HepG2 (cell line): Measurements from ENCODE around the gene SLC18A2. TPM values are rescaled to one million over a fixed set of nuclear protein-coding genes. Genes with fewer than 3 reads are reported as not detected.

Experiments used
- ATAC-seq: fragments of 200-7000 bp; cut with Tn5 transposase; 3 replicates; pipeline ENCODE4 v1.9.1; 2020; ENCODE audit warnings: mild to moderate bottlenecking, moderate library complexity
- BruUV-seq: library from RNA; stranded (reverse); fragments of 400-500 nt; replicated peaks from 2 replicates; lab custom pipeline; 2021; lab: Mats Ljungman, UMichigan
- CTCF ChIA-PET: fragments of 300-600 bp; formaldehyde crosslinking; extraction: SDS; loops from one replicate; lab custom pipeline; 2021; ENCODE audit warnings: low total read pairs, inconsistent platforms, low intra/inter-chr PET ratio; lab: Yijun Ruan, JAX
- POLR2A ChIA-PET: fragments of 350-600 bp; sonication (Branson Sonifier 250); formaldehyde crosslinking; loops from one replicate; lab custom pipeline; 2020; ENCODE audit warnings: antibody characterized with exemption, inconsistent platforms; lab: Yijun Ruan, JAX
- DNase-seq: peaks from one replicate; pipeline ENCODE4 v3.0.0-alpha.2; 2015; ENCODE audit warnings: low spot score
- FAIRE-seq: peaks from 3 replicates; lab custom pipeline; 2011; peaks lifted over from hg19 to GRCh38; lab: Jason Lieb, UNC
- H2AFZ ChIP-seq: one replicate; pipeline ENCODE4 v1.6.1; 2011; ENCODE audit warnings: low read length, inconsistent platforms
- H3K27ac ChIP-seq: fragments of 300-600 bp; 3 replicates; pipeline ENCODE4 v1.8.0; 2011; ENCODE audit warnings: mixed run types, mild to moderate bottlenecking, mixed read lengths, low read length, inconsistent platforms; ENCODE audit not compliant: insufficient read depth; ENCODE audit errors: extremely low read length
- H3K27me3 ChIP-seq, 2 experiments: fragments of 200-600 bp in 1 of 2; 2 replicates in 1 of 2; 3 replicates in 1 of 2; pipeline versions ENCODE4 v1.6.0 to v1.8.0; 2011; ENCODE audit warnings: low read length in 2 of 2, mild to moderate bottlenecking in 2 of 2, moderate library complexity in 2 of 2, inconsistent platforms in 1 of 2; ENCODE audit not compliant: insufficient read depth in 2 of 2, control insufficient read depth in 1 of 2
- H3K36me3 ChIP-seq, 2 experiments: fragments of 200-600 bp in 1 of 2; replicated peaks in 1 of 2; 2 replicates in 1 of 2; 3 replicates in 1 of 2; pipeline versions ENCODE4 v1.5.1 to v1.8.0; 2011; ENCODE audit warnings: low read length in 2 of 2, inconsistent platforms in 1 of 2; ENCODE audit not compliant: insufficient read depth in 2 of 2, control insufficient read depth in 1 of 2
- H3K4me1 ChIP-seq: 2 replicates; pipeline ENCODE4 v1.5.1; 2012; ENCODE audit warnings: low read length, inconsistent platforms; ENCODE audit not compliant: insufficient read depth
- H3K4me2 ChIP-seq: 2 replicates; pipeline ENCODE4 v1.6.0; 2011; ENCODE audit warnings: low read depth, low read length, inconsistent platforms
- H3K4me3 ChIP-seq, 3 experiments: fragments of 200-600 bp in 1 of 3; sonication (generic), shearing (Covaris generic) in 1 of 3; replicated peaks in 1 of 3; 2 replicates each; pipeline ENCODE4 v1.5.1; 2011 to 2016; ENCODE audit warnings: low read length in 3 of 3, inconsistent platforms in 2 of 3, low read depth in 2 of 3, mild to moderate bottlenecking in 2 of 3, control low read depth in 1 of 3, mixed read lengths in 1 of 3; ENCODE audit not compliant: insufficient read depth in 1 of 3
- H3K79me2 ChIP-seq: one replicate; pipeline ENCODE4 v1.6.1; 2011; ENCODE audit warnings: low read length, inconsistent platforms; ENCODE audit not compliant: insufficient read depth
- H3K9ac ChIP-seq: 2 replicates; pipeline ENCODE4 v1.6.0; 2011; ENCODE audit warnings: mild to moderate bottlenecking, low read depth, low read length, inconsistent platforms; ENCODE audit not compliant: insufficient read depth
- H3K9me3 ChIP-seq: 2 replicates; pipeline ENCODE4 v1.5.1; 2012; ENCODE audit warnings: mild to moderate bottlenecking, low read length
- H4K20me1 ChIP-seq: 2 replicates; pipeline ENCODE4 v1.6.0; 2011; ENCODE audit warnings: inconsistent platforms, mild to moderate bottlenecking, low read length, moderate library complexity; ENCODE audit not compliant: insufficient read depth
- ATF7-NPFF ChIP-seq: sonication (generic); formaldehyde crosslinking; IDR thresholded peaks from 2 replicates; pipeline ENCODE4 v1.8.1; 2023; ENCODE audit warnings: mild to moderate bottlenecking, low read depth, missing genetic modification reagents, moderate library complexity
- FOXA3 ChIP-seq: IDR thresholded peaks from 2 replicates; pipeline ENCODE4 v1.6.1; 2016; ENCODE audit warnings: missing genetic modification reagents, missing compliant biosample characterization
- MAFK ChIP-seq, 2 experiments: IDR thresholded peaks in 1 of 2; conservative IDR thresholded peaks in 1 of 2; 2 replicates each; pipeline ENCODE4 v1.6.1; 2011; ENCODE audit warnings: improper control_type of control experiment in 2 of 2, low read length in 2 of 2
- MTF1 ChIP-seq: sonication (generic); formaldehyde crosslinking; IDR thresholded peaks from 2 replicates; pipeline ENCODE4 v1.5.0; 2020; ENCODE audit warnings: missing genetic modification reagents
- NONO ChIP-seq, 2 experiments: fragments of 450-650 bp in 1 of 2; sonication (generic) in 1 of 2; formaldehyde crosslinking in 1 of 2; IDR thresholded peaks in 1 of 2; conservative IDR thresholded peaks in 1 of 2; 2 replicates each; pipeline versions ENCODE4 v1.6.1 to v1.8.0; 2017 to 2022; ENCODE audit warnings: mild to moderate bottlenecking in 1 of 2, missing genetic modification reagents in 1 of 2, moderate library complexity in 1 of 2
- POLR2AphosphoS2 ChIP-seq: IDR thresholded peaks from 2 replicates; pipeline ENCODE4 v1.6.1; 2011; ENCODE audit warnings: low read depth, low read length, improper control_type of control experiment
- RAD51 ChIP-seq: fragments of 450-650 bp; IDR thresholded peaks from 2 replicates; pipeline ENCODE4 v1.6.1; 2016; ENCODE audit warnings: borderline replicate concordance
- SMAD1 ChIP-seq: sonication (generic); formaldehyde crosslinking; IDR thresholded peaks from 2 replicates; pipeline ENCODE4 v1.4.0; 2020; ENCODE audit warnings: missing genetic modification reagents, low read depth, mild to moderate bottlenecking, borderline replicate concordance
- TOE1 ChIP-seq: sonication (generic); formaldehyde crosslinking; IDR thresholded peaks from 2 replicates; pipeline ENCODE4 v1.4.0; 2020; ENCODE audit warnings: mild to moderate bottlenecking, missing genetic modification reagents
- ZMYM3 ChIP-seq: sonication (generic); formaldehyde crosslinking; IDR thresholded peaks from 2 replicates; pipeline ENCODE4 v1.5.1; 2020; ENCODE audit warnings: mild to moderate bottlenecking, missing genetic modification reagents
- ZSCAN31 ChIP-seq: sonication (generic); formaldehyde crosslinking; IDR thresholded peaks from 2 replicates; pipeline ENCODE4 v1.5.0; 2020; ENCODE audit warnings: low read depth, mild to moderate bottlenecking, missing genetic modification reagents
- WGBS: methylation state at CpG from one replicate; pipeline ENCODE4 v1.1.6; 2017; ENCODE audit warnings: low lambda C conversion rate; 5-methylcytosine and 5-hydroxymethylcytosine counted together
- in situ Hi-C: cut with HindIII; loops from 2 replicates; pipeline ENCODE4 v1.10.0; 2017; ENCODE audit warnings: low pct_unique_long_range_greater_than_20kb; ENCODE audit not compliant: extremely low pct_ligation_motif_present
- intact Hi-C: fragments of 100-400 bp; cut with micrococcal nuclease; formaldehyde crosslinking; loops from one replicate; pipeline ENCODE4 v1.10.0; 2022; ENCODE audit not compliant: unreplicated experiment
- polyA plus RNA-seq, 8 experiments: library from polyadenylated mRNA; depleted of rRNA in 3 of 8; stranded (reverse) in 7 of 8; unstranded in 1 of 8; fragments of >200 nt; fragmentation: Illumina TruSeq in 4 of 8; extraction: Trizol in 4 of 8; gene quantifications; 2 replicates each; pipeline versions ENCODE4 v1.2.1 to v1.2.3, GENCODE V29; 2011 to 2016; ENCODE audit warnings: low read depth in 4 of 8, missing spikeins in 1 of 8, mixed read lengths in 1 of 8; ENCODE audit not compliant: insufficient read depth in 1 of 8
- total RNA-seq, 5 experiments: library from RNA; depleted of rRNA; stranded (reverse); fragments of >200 nt; fragmentation: Illumina TruSeq; extraction: Trizol; gene quantifications; 2 replicates each; pipeline ENCODE4 v1.2.3, GENCODE V29; 2016; ENCODE audit warnings: low read depth in 1 of 5
- TF ChIP-seq, protein P1 (sequence below): IDR thresholded peaks from 2 replicates; pipeline ENCODE4 v1.6.1; 2016; ENCODE audit warnings: mild to moderate bottlenecking
- TF ChIP-seq, protein P2 (sequence below): sonication (generic); formaldehyde crosslinking; IDR thresholded peaks from 2 replicates; pipeline ENCODE4 v1.9.0; 2021; ENCODE audit warnings: missing genetic modification reagents, borderline replicate concordance

The SLC18A2 gene
- total and polyA plus RNA-seq, 2 of the 13 experiments (the other 11 are each of a cell fraction or from before 2014, with no cell fraction given) = not detected

- Histone ChIP-seq H3K9me3 (no peaks in the 10 kb centered on the region), H4K20me1 (no peaks in the 10 kb centered on the region), H3K9ac (no peak within 1 kb of the TSS), H3K27me3 (peaks cover 0 to 10% of the 10 kb centered on the region in 2 experiments; a peak in 3 of 5 replicates), H3K36me3 (no peaks in the 10 kb centered on the region), H3K4me2 (no peak within 1 kb of the TSS), H3K4me3 (no peak within 1 kb of the TSS), H3K4me1 (no peaks in the 10 kb centered on the region), H3K27ac (no peak within 1 kb of the TSS), H2AFZ (no peak within 1 kb of the TSS), H3K79me2 (no peaks in the 10 kb centered on the region)
- no peak for ATAC-seq
- TF ChIP-seq MTF1 (no peak), POLR2AphosphoS2 (no peak), TOE1 (CRISPR knock-in tag) (no peak), ZMYM3 (CRISPR knock-in tag) (no peak), MAFK (conservative IDR thresholded peaks at IDR 0.05 in 1 of 2, IDR thresholded peaks at IDR 0.05 in 1 of 2; ENCODE audit: low read length in 2 of 2) (no peak), FOXA3 (no peak), ZSCAN31 (CRISPR knock-in tag) (no peak), SMAD1 (CRISPR knock-in tag) (no peak), RAD51 (no peak), NONO (IDR thresholded peaks at IDR 0.05) (no peak), NONO (CRISPR knock-in tag; conservative IDR thresholded peaks at IDR 0.05) (no peak), ATF7-NPFF (CRISPR knock-in tag) (no peak)
- TF ChIP-seq, protein P1, sequence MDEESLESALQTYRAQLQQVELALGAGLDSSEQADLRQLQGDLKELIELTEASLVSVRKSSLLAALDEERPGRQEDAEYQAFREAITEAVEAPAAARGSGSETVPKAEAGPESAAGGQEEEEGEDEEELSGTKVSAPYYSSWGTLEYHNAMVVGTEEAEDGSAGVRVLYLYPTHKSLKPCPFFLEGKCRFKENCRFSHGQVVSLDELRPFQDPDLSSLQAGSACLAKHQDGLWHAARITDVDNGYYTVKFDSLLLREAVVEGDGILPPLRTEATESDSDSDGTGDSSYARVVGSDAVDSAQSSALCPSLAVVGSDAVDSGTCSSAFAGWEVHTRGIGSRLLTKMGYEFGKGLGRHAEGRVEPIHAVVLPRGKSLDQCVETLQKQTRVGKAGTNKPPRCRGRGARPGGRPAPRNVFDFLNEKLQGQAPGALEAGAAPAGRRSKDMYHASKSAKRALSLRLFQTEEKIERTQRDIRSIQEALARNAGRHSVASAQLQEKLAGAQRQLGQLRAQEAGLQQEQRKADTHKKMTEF = no peak
- TF ChIP-seq, protein P2, sequence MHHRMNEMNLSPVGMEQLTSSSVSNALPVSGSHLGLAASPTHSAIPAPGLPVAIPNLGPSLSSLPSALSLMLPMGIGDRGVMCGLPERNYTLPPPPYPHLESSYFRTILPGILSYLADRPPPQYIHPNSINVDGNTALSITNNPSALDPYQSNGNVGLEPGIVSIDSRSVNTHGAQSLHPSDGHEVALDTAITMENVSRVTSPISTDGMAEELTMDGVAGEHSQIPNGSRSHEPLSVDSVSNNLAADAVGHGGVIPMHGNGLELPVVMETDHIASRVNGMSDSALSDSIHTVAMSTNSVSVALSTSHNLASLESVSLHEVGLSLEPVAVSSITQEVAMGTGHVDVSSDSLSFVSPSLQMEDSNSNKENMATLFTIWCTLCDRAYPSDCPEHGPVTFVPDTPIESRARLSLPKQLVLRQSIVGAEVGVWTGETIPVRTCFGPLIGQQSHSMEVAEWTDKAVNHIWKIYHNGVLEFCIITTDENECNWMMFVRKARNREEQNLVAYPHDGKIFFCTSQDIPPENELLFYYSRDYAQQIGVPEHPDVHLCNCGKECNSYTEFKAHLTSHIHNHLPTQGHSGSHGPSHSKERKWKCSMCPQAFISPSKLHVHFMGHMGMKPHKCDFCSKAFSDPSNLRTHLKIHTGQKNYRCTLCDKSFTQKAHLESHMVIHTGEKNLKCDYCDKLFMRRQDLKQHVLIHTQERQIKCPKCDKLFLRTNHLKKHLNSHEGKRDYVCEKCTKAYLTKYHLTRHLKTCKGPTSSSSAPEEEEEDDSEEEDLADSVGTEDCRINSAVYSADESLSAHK = no peak
- DNase-seq = no peak
- FAIRE-seq = no peak
- 6% methylated on average over 7 of the region's 12 CpGs for WGBS
- ChIA-PET CTCF (no interaction called here), POLR2A (no interaction called here)
- BruUV-seq = no TSS peak
- intact Hi-C loops = no loop called here
- in situ Hi-C loops = no loop called here
Measured at GRCh38 chr10:117197189-117197588, 43.7 kb upstream of the SLC18A2 start, which contains the start of gene KCNK18. Gene KCNK18 (plus strand): TSS chr10:117197489. CDS start chr10:117197489, 0 bp downstream.
